GM21423 (cell line): ENCODE results near the gene SPANXN2.
"Not testable (repeated sequence)": the region's sequence is repeated elsewhere in the genome, so short reads cannot be mapped to it uniquely, and the experiment has no call there.

Experiments used
- ATAC-seq: cut with Tn5 transposase; IDR thresholded peaks from one replicate; pipeline ENCODE4 v1.9.1; 2021; ENCODE audit warnings: mild to moderate bottlenecking, moderate library complexity; ENCODE audit not compliant: unreplicated experiment

SPANXN2 gene, protein sequence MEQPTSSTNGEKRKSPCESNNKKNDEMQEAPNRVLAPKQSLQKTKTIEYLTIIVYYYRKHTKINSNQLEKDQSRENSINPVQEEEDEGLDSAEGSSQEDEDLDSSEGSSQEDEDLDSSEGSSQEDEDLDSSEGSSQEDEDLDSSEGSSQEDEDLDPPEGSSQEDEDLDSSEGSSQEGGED

DNA sequence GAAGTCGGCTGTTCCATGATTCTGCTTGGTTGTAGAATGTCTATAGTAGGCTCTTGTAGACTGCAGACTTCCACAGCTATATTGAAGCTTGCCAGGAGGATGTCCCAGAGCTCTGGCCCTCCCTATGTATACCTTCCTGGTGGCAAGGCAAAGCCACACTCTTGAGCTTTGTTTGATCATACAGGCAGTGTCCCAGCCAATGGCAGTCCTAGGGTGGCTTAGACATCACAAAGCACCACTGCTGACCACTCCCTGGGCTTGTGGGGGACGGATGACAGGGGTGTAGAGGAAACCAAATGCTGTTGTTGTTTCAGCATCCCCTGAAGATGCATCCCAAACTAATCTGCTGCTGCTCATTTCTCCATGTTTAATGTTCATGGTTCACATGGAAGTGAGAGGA, at the start of gene SPANXN2:
Gene SPANXN2 (minus strand): TSS at position 101 of the 400 bp plus-strand sequence. CDS start 84 bp downstream, at position 17.
- not testable (repeated sequence) for ATAC-seq

DNA sequence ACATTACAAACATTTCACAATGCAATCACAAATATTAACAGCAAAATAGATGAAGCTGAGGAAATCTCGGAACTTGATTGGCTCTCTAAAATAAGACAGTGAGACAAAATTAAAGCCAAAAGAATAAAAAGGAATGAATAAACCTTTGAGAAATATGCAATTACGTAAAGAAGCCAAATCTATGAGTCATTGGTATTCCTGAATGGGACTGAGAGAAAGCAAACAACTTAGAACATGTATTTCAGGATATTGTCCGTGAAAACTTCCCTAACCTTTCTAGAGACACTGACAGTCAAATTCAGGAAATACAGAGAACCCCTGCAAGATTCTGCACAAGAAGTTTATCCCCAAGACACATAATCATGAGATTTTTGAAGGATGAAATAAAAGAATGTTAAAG, 48.4 kb upstream of the SPANXN2 start:
- ATAC-seq, result no peak

DNA sequence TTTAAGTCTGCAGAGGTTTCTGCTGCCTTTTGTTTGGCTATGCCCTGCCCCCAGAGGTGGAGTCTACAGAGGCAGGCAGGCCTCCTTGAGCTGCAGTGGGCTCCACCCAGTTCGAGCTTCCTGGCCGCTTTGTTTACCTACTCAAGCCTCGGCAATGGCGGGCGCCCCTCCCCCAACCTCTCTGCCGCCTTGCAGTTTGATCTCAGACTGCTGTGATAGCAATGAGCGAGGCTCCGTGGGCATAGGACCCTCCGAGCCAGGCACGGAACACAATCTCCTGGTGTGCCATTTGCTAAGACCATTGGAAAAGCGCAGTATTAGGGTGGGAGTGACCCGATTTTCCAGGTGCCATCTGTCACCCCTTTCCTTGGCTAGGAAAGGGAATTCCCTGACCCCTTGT, 47.2 kb upstream of the SPANXN2 start:
- ATAC-seq, result not testable (repeated sequence)

DNA sequence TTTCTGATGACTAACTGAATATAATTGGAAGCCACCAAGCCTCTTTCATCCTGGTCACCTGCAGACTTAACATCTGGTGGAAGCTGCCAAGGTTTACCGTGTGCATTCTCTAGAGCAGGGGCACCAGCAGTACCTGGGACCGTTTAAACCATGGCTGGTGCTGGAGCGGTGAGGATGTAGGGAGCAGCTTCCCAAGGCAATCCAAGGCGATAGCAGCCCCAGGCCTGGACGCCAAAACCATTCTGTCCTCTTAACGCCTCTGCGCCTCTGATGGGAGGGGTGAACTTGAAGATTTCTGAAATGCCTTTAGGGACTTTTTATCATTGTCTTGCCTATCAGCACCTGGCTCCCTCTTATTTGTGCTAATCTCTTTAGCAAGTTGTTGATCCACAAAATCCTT, 37.3 kb upstream of the SPANXN2 start:
- ATAC-seq, result no peak

DNA sequence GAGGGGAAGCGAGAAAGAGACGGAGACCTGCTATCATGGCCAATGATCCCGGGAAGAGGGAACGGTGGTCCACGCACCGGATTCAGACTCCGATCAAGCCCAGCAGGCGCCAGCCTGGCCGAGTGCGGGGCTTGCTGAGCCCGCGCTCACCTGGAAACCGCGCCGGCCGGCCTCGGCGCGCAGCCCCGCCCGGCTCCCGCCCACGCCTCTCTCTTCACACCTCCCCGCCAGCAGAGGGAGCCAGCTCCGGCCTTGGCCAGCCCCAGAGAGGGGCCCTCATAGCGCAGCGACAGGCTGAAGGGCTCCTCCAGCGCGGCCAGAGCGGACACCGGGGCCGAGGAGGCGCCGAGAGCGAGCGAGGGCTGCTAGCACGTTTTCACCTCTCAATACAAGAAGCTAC, 36.8 kb upstream of the SPANXN2 start:
- ATAC-seq, result no peak

DNA sequence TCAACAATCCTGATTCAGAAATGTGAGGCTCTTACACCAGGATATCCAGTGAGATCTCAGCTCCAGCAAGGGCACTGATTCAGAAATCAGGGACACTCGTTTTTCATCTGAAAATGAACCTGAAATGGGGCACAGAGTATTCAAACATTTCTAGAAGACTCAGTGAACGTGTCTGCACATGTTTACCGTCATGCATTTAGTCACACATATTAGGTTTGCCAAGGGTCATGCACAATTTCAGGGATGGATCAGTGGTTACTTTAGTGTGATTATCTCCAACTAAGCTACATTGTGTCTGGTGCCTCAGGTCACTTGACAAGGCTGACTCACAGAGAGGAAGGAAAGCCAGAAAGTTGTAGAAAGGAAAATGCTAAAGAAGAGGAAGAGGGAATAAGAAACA, 33.6 kb upstream of the SPANXN2 start:
- no peak for ATAC-seq

DNA sequence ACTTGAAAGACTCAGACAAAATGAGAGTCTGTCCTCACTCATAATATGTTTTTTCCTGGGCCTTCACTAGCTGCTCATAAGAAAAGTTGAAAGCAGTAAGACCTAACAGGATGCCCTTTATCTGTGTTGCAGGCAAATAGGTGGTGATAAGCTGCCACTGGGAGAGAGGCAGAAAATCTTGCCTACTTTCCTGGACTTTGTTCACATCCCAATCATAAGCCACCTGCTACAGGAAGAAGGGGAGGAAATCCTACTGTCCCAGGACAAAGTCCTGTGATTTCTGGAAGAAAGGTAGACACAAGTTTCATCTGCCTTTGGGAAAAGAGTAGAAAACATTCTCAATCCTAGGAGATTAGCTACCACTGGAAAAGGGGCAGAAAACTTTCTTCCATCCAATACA, 13.3 kb upstream of the SPANXN2 start:
- no peak for ATAC-seq

DNA sequence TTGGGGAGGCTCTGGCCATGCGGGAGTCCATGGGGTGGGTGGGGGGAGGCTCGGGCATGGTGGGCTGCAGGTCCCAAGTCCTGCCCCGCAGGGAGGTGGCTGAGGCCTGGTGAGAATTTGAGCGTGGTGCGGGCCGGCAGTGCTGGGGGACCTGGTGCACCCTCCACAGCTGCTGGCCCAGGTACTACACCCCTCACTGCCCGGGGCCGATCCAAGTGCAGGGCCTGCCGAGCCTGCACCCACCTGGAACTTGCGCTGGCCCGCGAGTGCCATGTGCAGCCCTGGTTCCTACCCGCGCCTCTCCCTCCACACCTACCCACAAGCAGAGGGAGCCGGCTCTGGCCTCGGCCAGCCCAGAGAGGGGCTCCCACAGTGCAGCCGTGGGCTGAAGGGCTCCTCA, 5.7 kb upstream of the SPANXN2 start:
- no peak for ATAC-seq

DNA sequence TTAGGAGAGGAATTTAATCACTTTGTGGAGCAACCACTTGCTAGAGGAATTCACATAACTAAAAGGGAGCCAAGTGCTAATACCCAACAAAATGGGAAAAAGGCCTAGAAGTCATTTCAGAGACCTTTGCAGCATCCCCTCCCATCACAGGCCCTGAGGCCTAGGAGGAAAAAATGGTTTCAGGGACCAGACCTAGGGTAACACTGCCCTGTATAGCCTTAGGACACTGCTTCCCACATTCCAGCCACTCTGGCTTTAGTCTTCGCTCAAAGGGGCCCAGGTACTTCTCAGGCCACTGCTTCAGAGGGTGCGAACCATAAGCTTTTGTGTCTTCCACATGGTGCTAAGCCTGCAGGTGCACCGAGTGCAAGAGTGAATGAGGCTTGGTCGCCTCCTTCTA, 19.1 kb downstream of the SPANXN2 start:
- ATAC-seq, result no peak

DNA sequence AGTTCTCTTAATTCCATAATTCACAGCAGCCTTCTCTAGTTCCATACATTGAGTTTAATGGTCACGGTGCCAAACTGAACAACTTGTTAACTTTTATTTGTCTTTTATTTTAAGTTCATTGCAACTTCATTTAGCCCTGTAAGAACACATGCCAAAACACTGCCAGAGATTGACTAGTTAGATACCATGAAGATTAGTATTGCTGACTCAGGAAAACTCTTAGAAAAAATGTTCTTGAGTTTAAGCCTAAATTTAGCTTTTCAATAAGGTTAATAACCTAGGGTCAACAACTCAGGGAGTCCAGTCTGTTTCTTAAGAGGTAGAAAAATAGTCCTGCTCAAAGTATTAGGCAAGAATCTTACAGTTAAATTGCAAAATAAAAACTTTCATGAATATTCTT, 25.7 kb downstream of the SPANXN2 start:
- ATAC-seq, result no peak

DNA sequence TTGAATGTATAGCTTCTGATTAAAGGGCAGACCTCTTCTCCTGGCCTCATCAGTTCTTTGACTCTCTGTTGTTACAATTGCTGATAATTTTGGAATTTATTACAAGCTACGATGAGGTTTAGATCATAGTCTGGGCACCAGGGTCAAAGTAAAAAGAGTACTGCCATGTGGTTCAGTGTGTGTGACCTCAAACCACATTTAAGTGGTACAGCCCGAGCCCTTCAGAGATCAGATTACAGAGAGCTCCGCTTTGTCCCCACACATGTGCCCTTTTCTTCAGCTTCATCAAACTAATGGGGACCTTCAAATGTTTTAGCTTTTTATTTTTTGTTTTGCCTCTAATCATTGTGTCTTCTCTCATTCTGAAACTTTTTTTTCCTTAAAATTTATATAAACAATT, 37.1 kb downstream of the SPANXN2 start:
- ATAC-seq, result no peak

DNA sequence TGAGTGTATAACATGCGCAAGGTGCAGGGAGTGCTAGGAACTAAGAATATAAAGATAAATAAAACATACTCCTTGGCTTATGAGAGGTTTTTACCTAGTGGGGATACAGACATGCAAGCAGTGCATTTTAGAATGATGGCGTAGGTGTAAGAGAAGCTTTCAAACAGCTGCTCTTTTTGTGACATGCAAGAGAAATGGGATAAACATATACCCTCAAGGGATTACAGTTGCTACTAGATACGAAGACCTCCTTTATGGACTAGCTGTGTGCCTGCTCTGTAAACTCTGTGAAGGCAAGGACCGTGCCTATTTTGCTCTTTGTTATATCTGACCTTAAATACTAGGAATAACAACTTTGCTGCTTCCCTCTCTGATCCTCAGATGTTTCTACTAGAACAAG, 45.6 kb downstream of the SPANXN2 start:
- no peak for ATAC-seq

DNA sequence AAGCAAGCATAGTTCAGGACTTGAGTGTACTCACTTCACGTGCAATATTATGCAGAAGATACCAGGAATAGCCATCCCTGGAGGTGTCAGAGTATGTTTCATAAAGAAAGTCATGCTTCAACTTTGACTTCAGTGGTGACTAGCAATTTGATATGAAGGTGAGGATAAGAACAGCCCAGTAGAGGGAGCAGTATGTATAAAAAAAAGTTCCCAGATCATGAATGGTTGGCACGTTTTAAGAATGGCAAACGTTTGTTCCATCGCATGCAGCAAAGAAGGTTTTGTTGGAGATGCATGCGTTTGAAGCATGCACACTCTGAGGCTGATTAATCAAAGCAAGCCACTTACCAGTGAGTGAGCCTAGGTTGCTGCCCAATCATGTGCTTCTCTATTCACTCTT, 51.2 kb downstream of the SPANXN2 start:
- no peak for ATAC-seq

DNA sequence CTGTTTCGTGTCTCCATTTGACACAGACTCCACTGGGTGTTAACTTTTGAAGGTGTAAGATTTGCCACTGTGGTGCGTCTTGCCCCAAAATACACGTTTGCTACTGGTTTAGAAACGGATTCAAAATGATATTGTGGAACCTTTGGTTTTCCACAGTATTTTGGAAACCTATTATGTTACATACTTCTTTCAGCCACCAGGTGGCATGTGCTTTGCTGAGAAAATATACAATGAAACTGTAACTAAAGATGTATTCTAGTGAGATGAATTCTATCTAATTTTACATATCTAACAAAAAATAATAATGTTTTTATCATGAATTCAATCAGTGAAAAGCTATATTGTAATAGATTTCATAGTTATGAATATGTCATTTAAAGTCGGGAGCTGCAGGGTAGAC, 56.2 kb downstream of the SPANXN2 start:
- no peak for ATAC-seq

DNA sequence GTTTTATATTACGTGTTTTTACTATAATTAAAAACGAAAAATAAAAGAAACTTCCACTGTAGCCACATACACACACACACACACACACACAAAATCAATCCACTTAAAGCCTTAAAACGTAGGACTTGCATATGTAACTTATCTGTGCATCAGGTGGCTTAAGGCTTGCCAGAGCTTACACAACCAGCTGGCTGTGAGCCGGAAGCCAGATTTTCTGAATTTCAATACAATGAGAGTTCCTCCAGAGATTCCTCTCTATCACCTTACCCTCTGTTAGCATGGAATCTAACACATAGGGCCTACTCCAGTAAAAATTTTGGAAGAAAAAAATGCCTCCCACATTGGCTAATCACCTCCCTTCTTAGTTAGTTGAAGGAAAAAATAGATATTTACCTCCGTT, 56.8 kb downstream of the SPANXN2 start:
- no peak for ATAC-seq
